ENCODE data around the gene XRCC5.

DNA sequence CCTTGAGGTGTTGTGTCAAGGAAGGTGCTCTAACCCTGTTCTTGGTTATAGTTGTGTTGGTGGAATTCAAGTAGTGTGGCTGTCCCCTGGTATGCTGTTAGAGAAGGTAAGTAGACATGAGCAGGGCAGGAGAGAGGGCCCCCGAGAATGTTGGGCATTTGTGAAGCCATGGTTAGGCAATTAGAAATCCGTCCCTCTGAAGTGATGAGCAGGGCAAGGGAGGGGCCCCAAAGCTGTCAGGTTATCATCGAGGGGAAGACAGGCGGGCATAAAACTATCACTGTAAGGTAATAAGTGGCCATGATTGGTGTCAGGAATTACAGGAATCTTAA is 5.2 kb downstream of the XRCC5 start:
- TF ChIP-seq, protein P1, sequence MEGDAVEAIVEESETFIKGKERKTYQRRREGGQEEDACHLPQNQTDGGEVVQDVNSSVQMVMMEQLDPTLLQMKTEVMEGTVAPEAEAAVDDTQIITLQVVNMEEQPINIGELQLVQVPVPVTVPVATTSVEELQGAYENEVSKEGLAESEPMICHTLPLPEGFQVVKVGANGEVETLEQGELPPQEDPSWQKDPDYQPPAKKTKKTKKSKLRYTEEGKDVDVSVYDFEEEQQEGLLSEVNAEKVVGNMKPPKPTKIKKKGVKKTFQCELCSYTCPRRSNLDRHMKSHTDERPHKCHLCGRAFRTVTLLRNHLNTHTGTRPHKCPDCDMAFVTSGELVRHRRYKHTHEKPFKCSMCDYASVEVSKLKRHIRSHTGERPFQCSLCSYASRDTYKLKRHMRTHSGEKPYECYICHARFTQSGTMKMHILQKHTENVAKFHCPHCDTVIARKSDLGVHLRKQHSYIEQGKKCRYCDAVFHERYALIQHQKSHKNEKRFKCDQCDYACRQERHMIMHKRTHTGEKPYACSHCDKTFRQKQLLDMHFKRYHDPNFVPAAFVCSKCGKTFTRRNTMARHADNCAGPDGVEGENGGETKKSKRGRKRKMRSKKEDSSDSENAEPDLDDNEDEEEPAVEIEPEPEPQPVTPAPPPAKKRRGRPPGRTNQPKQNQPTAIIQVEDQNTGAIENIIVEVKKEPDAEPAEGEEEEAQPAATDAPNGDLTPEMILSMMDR (IDR thresholded peaks at IDR 0.05) = no peak
- TF ChIP-seq, protein P2, sequence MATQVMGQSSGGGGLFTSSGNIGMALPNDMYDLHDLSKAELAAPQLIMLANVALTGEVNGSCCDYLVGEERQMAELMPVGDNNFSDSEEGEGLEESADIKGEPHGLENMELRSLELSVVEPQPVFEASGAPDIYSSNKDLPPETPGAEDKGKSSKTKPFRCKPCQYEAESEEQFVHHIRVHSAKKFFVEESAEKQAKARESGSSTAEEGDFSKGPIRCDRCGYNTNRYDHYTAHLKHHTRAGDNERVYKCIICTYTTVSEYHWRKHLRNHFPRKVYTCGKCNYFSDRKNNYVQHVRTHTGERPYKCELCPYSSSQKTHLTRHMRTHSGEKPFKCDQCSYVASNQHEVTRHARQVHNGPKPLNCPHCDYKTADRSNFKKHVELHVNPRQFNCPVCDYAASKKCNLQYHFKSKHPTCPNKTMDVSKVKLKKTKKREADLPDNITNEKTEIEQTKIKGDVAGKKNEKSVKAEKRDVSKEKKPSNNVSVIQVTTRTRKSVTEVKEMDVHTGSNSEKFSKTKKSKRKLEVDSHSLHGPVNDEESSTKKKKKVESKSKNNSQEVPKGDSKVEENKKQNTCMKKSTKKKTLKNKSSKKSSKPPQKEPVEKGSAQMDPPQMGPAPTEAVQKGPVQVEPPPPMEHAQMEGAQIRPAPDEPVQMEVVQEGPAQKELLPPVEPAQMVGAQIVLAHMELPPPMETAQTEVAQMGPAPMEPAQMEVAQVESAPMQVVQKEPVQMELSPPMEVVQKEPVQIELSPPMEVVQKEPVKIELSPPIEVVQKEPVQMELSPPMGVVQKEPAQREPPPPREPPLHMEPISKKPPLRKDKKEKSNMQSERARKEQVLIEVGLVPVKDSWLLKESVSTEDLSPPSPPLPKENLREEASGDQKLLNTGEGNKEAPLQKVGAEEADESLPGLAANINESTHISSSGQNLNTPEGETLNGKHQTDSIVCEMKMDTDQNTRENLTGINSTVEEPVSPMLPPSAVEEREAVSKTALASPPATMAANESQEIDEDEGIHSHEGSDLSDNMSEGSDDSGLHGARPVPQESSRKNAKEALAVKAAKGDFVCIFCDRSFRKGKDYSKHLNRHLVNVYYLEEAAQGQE (IDR thresholded peaks at IDR 0.05; ENCODE audit: insufficient read depth in 1 of 2, low read depth in 2 of 2, low read length in 1 of 2) = no peak
- TF ChIP-seq POLR2AphosphoS5 (IDR thresholded peaks at IDR 0.05; ENCODE audit: low read depth, low read length) (no peak), TCF7L2 (IDR thresholded peaks at IDR 0.05; ENCODE audit: low read depth, low read length) (no peak)
